Measurements from ENCODE around the gene NSD1. TPM values are rescaled to one million over a fixed set of nuclear protein-coding genes. Genes with fewer than 3 reads are reported as not detected.
"Not testable (repeated sequence)": the region's sequence is repeated elsewhere in the genome, so short reads cannot be mapped to it uniquely, and the experiment has no call there.

Gene NSD1
- total RNA-seq, 1 donor from 2014 or later: 32.4 TPM

DNA sequence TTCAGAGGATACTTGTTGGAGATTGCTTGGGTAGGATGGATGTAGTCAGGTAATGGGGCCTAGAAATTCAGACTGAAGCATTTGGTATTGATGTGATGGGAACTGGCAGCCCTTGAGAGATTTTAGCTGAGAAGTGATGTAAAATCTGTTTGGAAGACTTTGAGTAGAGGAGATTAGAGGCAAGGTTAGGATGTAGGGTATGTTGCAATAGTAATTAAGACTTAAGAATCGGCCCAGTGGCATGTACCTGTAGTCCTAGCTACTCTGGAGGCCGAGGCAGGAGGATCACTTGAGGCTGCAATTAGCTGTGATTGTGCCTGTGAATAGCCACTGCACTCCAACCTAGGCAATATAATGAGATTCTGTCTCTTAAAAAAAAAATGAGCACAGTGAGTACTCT lies 6.7 kb downstream of the NSD1 start:
- FAIRE-seq: no peak
- peaks cover 9% of the 10 kb centered on the region for H3K36me3 ChIP-seq (ENCODE audit: control insufficient read depth, insufficient read depth, low read length)
- no peak for TF ChIP-seq CTCF (IDR thresholded peaks at IDR 0.05; ENCODE audit: insufficient read depth, low read length, severe bottlenecking)

GRCh38 chr5:177141496-177141895 lies 7.9 kb downstream of the NSD1 start:
- FAIRE-seq: no peak

More for the DNA sequence above, 6.7 kb downstream of the NSD1 start:
- no peaks in the 10 kb centered on the region for H3K27me3 ChIP-seq (ENCODE audit: control insufficient read depth, insufficient read depth, low read length)
- DNase-seq (ENCODE audit: low read depth): no peak
- no peak overlapping the region for H3K4me3 ChIP-seq (ENCODE audit: low read depth, low read length)

DNA sequence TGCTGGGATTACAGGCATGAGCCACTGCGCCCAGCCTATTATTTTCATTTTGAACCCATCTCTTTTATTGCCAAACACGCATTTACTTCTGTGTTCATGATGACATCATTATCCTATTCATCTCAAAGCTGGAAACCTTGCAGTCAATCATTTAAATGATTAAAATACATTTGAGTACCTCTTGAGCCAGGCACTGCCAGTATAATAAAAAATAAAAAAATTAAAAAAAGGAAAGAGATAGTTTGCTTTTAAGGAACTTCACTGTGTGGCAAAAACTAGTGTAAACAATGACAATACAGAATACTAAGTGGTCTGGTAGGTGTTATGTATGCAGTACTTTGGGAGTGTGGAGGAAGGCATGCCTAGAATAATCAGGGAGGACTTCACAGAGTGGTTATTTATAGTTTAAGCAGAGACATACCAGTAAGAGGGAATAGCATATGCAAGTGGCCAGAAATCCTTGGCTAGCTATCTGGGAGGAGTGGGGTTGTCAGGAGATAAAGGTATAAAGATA lies 8.6 kb downstream of the NSD1 start:
- FAIRE-seq: no peak
- peaks cover 6% of the 10 kb centered on the region for H3K36me3 ChIP-seq (ENCODE audit: control insufficient read depth, insufficient read depth, low read length)
- DNase-seq (ENCODE audit: low read depth): no peak
- H3K27me3 ChIP-seq (ENCODE audit: control insufficient read depth, insufficient read depth, low read length): no peaks in the 10 kb centered on the region
- no peak overlapping the region for H3K4me3 ChIP-seq (ENCODE audit: low read depth, low read length)
- TF ChIP-seq CTCF (IDR thresholded peaks at IDR 0.05; ENCODE audit: insufficient read depth, low read length, severe bottlenecking): no peak

More at GRCh38 chr5:177141496-177141895, 7.9 kb downstream of the NSD1 start:
- Histone ChIP-seq H3K27me3 (ENCODE audit: control insufficient read depth, insufficient read depth, low read length) (no peaks in the 10 kb centered on the region), H3K36me3 (ENCODE audit: control insufficient read depth, insufficient read depth, low read length) (peaks cover 6% of the 10 kb centered on the region), H3K4me3 (ENCODE audit: low read depth, low read length) (no peak overlapping the region)
- no peak for DNase-seq (ENCODE audit: low read depth)
- TF ChIP-seq CTCF (IDR thresholded peaks at IDR 0.05; ENCODE audit: insufficient read depth, low read length, severe bottlenecking): no peak

DNA sequence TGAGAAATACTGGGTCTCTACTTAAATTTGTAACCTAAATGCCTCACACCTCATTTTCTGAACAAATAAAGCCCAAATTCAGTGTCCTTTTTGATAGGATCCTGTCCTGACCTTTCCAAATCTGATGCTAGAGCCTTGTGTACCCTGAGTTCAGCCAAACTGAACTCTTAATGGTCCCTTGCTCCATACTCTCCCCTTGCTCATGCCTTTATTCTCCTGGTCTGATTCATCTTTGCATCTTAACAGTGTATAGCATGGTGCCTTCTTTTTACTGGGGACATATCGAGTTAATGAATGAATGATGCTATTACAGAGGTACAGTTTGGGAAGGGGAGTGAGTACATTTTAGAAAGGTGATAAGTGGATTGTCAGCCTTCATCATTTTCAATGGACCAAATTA lies 9.2 kb downstream of the NSD1 start:
- H3K36me3 ChIP-seq (ENCODE audit: control insufficient read depth, insufficient read depth, low read length): peaks cover 6% of the 10 kb centered on the region
- no peak for TF ChIP-seq CTCF (IDR thresholded peaks at IDR 0.05; ENCODE audit: insufficient read depth, low read length, severe bottlenecking)
- H3K4me3 ChIP-seq (ENCODE audit: low read depth, low read length): no peak overlapping the region
- no peak for FAIRE-seq
- no peak for DNase-seq (ENCODE audit: low read depth)
- H3K27me3 ChIP-seq (ENCODE audit: control insufficient read depth, insufficient read depth, low read length): no peaks in the 10 kb centered on the region

GRCh38 chr5:177146891-177147638 lies 13.5 kb downstream of the NSD1 start:
- H3K36me3 ChIP-seq (ENCODE audit: control insufficient read depth, insufficient read depth, low read length): peaks cover 7% of the 10 kb centered on the region
- no peak for DNase-seq (ENCODE audit: low read depth)
- H3K27me3 ChIP-seq (ENCODE audit: control insufficient read depth, insufficient read depth, low read length): no peaks in the 10 kb centered on the region
- H3K4me3 ChIP-seq (ENCODE audit: low read depth, low read length): no peak overlapping the region
- TF ChIP-seq CTCF (IDR thresholded peaks at IDR 0.05; ENCODE audit: insufficient read depth, low read length, severe bottlenecking): no peak
- no peak for FAIRE-seq

DNA sequence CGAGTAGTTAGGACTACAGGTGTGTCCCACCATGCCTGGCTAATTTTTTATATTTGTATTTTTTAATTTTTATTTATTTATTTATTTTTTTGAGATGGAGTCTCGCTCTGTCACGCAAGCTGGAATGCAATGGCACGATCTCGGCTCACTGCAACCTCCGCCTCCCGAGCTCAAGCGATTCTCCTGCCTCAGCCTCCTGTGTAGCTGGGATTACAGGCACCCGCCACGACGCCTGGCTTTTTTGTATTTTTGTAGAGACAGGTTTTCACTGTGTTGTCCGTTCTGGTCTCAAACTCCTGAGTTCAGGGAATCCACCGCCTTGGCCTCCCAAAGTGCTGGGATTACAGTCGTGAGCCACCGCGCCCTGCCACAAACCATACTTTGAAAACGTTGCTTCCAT lies 16.5 kb downstream of the NSD1 start:
- not testable (repeated sequence) for H3K27me3 ChIP-seq (ENCODE audit: control insufficient read depth, insufficient read depth, low read length); DNase-seq (ENCODE audit: low read depth); H3K4me3 ChIP-seq (ENCODE audit: low read depth, low read length); FAIRE-seq; H3K36me3 ChIP-seq (ENCODE audit: control insufficient read depth, insufficient read depth, low read length)
